OCI-LY7 (cell line): ENCODE measurements around the gene WDR7. TPM values are rescaled to one million over a fixed set of nuclear protein-coding genes. Genes with fewer than 3 reads are reported as not detected.

Experiments used
- BruUV-seq: library from RNA; stranded (reverse); fragments of 400-500 nt; replicated peaks from 2 replicates; lab custom pipeline; 2021; lab: Mats Ljungman, UMichigan
- CTCF ChIA-PET: fragments of 300-600 bp; sonication (Branson Sonifier 250); formaldehyde crosslinking; loops from one replicate; lab custom pipeline; 2022; ENCODE audit warnings: antibody characterized with exemption; ENCODE audit not compliant: unreplicated experiment; lab: Charles Lee
- POLR2A ChIA-PET: fragments of 300-600 bp; sonication (Branson Sonifier 250); formaldehyde crosslinking; loops from one replicate; lab custom pipeline; 2022; ENCODE audit warnings: antibody characterized with exemption; lab: Charles Lee
- DNase-seq: peaks from one replicate; pipeline ENCODE4 v3.0.0-alpha.2; 2015; ENCODE audit warnings: low spot score
- H2AFZ ChIP-seq: fragments of 200-600 bp; sonication (generic), shearing (Covaris generic); 2 replicates; pipeline ENCODE4 v1.6.1; 2014; ENCODE audit warnings: mild to moderate bottlenecking, antibody characterized with exemption, low read length, moderate library complexity
- H3K27ac ChIP-seq: fragments of 200-600 bp; sonication (generic); 2 replicates; pipeline ENCODE4 v1.5.1; 2014; ENCODE audit warnings: mixed run types, low read depth, mild to moderate bottlenecking, moderate library complexity, low read length, inconsistent platforms; ENCODE audit not compliant: poor library complexity, severe bottlenecking
- H3K36me3 ChIP-seq: fragments of 200-600 bp; sonication (generic); 2 replicates; pipeline ENCODE4 v1.6.1; 2014; ENCODE audit warnings: mild to moderate bottlenecking, antibody characterized with exemption, low read length, moderate library complexity, mixed read lengths; ENCODE audit not compliant: insufficient read depth
- H3K4me1 ChIP-seq: fragments of 200-600 bp; sonication (generic); 2 replicates; pipeline ENCODE4 v1.5.1; 2014; ENCODE audit warnings: mild to moderate bottlenecking, low read length; ENCODE audit not compliant: insufficient read depth, poor library complexity, severe bottlenecking
- H3K4me2 ChIP-seq: fragments of 200-600 bp; sonication (generic); 2 replicates; pipeline ENCODE4 v1.6.1; 2014; ENCODE audit warnings: mild to moderate bottlenecking, low read length
- H3K4me3 ChIP-seq: fragments of 200-600 bp; sonication (generic); 2 replicates; pipeline ENCODE4 v1.5.1; 2014; ENCODE audit warnings: mild to moderate bottlenecking, low read depth, low read length; ENCODE audit not compliant: poor library complexity, severe bottlenecking
- H3K79me2 ChIP-seq: fragments of 200-600 bp; sonication (generic); 2 replicates; pipeline ENCODE4 v1.6.1; 2016; ENCODE audit warnings: low read depth, mild to moderate bottlenecking, low read length, moderate library complexity, mixed read lengths; ENCODE audit not compliant: insufficient read depth
- H3K9me2 ChIP-seq: fragments of 200-600 bp; sonication (generic); 2 replicates; pipeline ENCODE4 v1.6.1; 2016; ENCODE audit warnings: mild to moderate bottlenecking, low read length, mixed read lengths; ENCODE audit not compliant: insufficient read depth
- H3K9me3 ChIP-seq: fragments of 200-600 bp; sonication (generic); 2 replicates; pipeline ENCODE4 v1.6.1; 2014; ENCODE audit warnings: mild to moderate bottlenecking, mixed run types, low read length, mixed read lengths
- H4K20me1 ChIP-seq: fragments of 200-600 bp; sonication (generic); 2 replicates; pipeline ENCODE4 v1.6.1; 2014; ENCODE audit warnings: mild to moderate bottlenecking, antibody characterized with exemption, low read length, moderate library complexity, mixed read lengths; ENCODE audit not compliant: insufficient read depth
- EZH2phosphoT487 ChIP-seq: fragments of 200-600 bp; sonication (generic); IDR thresholded peaks from 2 replicates; pipeline ENCODE4 v1.6.1; 2018; ENCODE audit warnings: low read depth, borderline replicate concordance, mild to moderate bottlenecking, mixed run types, antibody characterized with exemption, low read length, moderate library complexity, mixed read lengths
- intact Hi-C: fragments of 100-400 bp; cut with micrococcal nuclease; formaldehyde crosslinking; loops from one replicate; pipeline ENCODE4 v1.10.0; 2022; ENCODE audit not compliant: unreplicated experiment
- total RNA-seq, 2 experiments: library from RNA; depleted of rRNA in 1 of 2; stranded (reverse); fragments of >200 nt in 1 of 2; shearing (Covaris generic) in 1 of 2; gene quantifications; 2 replicates each; pipeline ENCODE4 v1.2.3, GENCODE V29; 2014 to 2022
- TF ChIP-seq, protein P1 (sequence below): fragments of 200-600 bp; sonication (generic); conservative IDR thresholded peaks from 2 replicates; pipeline ENCODE4 v1.5.1; 2014; ENCODE audit warnings: mild to moderate bottlenecking, antibody characterized with exemption, low read length, moderate library complexity, mixed read lengths

WDR7 gene
- total RNA-seq, 2 experiments from 2014 or later: 13.2 to 17.1 TPM

DNA sequence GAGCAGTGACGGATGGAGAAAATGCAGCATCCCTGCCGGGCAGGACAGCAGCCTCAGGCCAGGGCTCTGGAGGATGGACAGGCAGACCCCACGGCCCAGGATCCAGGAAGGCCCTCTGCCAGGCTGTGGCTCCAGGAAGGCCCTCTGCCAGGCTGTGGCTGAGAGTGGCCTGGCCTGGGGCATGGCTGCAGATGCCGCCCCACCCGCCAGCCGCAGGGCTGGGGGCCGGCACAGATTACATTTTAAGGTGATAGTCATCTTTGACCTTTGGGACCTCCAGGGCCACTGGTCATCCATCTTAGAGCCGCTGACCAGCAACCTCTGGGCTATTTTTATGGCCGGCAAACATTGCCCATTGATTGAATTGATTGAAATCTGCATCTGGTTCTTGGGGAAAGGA lies 397.7 kb downstream of the WDR7 start:
- H3K36me3 ChIP-seq: no peaks in the 10 kb centered on the region
- no peaks in the 10 kb centered on the region for H3K9me2 ChIP-seq
- H3K4me3 ChIP-seq: no peak overlapping the region
- H2AFZ ChIP-seq: no peak overlapping the region
- no peaks in the 10 kb centered on the region for H3K4me1 ChIP-seq
- POLR2A ChIA-PET: no interaction called here
- H3K9me3 ChIP-seq: no peaks in the 10 kb centered on the region
- TF ChIP-seq, protein P1, sequence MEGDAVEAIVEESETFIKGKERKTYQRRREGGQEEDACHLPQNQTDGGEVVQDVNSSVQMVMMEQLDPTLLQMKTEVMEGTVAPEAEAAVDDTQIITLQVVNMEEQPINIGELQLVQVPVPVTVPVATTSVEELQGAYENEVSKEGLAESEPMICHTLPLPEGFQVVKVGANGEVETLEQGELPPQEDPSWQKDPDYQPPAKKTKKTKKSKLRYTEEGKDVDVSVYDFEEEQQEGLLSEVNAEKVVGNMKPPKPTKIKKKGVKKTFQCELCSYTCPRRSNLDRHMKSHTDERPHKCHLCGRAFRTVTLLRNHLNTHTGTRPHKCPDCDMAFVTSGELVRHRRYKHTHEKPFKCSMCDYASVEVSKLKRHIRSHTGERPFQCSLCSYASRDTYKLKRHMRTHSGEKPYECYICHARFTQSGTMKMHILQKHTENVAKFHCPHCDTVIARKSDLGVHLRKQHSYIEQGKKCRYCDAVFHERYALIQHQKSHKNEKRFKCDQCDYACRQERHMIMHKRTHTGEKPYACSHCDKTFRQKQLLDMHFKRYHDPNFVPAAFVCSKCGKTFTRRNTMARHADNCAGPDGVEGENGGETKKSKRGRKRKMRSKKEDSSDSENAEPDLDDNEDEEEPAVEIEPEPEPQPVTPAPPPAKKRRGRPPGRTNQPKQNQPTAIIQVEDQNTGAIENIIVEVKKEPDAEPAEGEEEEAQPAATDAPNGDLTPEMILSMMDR: no peak
- TF ChIP-seq EZH2phosphoT487: no peak
- no peak for DNase-seq
- BruUV-seq: no TSS peak
- CTCF ChIA-PET: no interaction called here
- no peak overlapping the region for H3K27ac ChIP-seq
- intact Hi-C loops: no loop called here
- H4K20me1 ChIP-seq: no peaks in the 10 kb centered on the region
- H3K79me2 ChIP-seq: no peaks in the 10 kb centered on the region
- H3K4me2 ChIP-seq: no peak overlapping the region

DNA sequence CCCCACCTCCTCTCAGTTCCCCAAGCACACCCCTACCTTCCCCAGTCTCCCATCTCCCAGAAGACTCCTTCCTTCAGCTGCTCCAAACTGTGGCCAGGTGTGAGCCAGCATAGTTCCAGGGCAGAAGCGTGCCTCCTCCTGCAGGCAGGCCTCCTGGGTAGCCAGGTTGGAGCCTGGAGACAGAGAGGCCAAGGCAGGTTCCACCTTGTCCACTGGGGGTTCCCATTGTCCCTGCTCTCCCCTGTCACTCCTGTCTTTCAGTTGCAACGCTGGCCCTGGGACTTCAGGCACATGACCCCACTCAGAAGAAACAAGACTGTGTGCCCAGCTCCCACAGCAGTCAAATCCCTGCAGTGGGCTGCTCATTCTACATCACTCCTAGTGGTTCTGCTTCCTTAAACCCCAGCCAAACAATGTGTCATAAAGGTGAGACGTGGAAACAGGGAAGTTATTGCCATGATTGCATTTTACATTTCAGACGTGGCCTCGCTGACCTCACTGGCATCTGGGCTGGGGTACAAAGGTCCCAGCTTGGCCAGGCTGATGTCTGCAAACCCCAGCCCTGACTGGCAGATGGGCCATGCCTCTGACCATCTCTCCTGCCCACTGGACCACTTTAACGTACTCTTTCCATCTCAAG lies 399.3 kb downstream of the WDR7 start:
- Histone ChIP-seq H3K79me2 (no peaks in the 10 kb centered on the region), H2AFZ (no peak overlapping the region), H3K36me3 (no peaks in the 10 kb centered on the region), H4K20me1 (no peaks in the 10 kb centered on the region), H3K4me1 (no peaks in the 10 kb centered on the region), H3K4me3 (no peak overlapping the region), H3K27ac (no peak overlapping the region), H3K4me2 (no peak overlapping the region), H3K9me2 (no peaks in the 10 kb centered on the region), H3K9me3 (no peaks in the 10 kb centered on the region)
- ChIA-PET POLR2A (no interaction called here), CTCF (no interaction called here)
- no TSS peak for BruUV-seq
- intact Hi-C loops: no loop called here
- DNase-seq: no peak
- no peak for TF ChIP-seq EZH2phosphoT487
- TF ChIP-seq, protein P1: no peak

DNA sequence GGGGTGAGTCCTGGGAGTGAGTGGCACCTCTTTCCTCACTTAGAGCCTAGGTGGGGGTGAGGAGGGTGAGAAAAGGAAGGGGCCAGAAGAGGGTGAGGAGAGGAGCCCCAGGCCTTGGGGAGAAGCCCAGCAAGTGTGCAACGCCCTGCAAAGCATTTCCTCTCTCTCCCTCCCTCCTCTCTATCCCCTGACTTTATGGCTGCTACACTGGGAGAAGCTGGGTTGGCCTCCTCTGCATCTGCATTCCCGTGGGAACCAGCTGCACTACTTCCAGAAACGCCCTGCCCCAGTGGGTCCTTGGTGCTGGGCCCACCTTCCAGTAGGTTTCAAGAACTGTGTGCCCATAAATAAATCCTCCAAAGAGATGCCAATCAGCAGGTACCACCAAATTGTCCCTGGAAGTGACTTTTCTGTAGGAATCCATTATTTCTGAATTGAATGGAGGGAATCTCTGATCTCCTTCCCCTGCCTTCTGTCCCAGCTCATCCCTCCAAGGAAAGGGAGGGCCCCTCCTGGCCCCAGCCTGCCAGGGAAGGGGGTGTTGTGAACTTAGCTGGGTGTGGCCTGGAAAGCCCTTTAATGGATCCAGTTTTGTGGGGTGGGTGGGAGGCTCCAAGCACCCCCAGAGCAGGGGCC lies 400.0 kb downstream of the WDR7 start:
- H3K9me3 ChIP-seq: no peaks in the 10 kb centered on the region
- H3K27ac ChIP-seq: no peak overlapping the region
- POLR2A ChIA-PET: no interaction called here
- intact Hi-C loops: no loop called here
- no peaks in the 10 kb centered on the region for H3K36me3 ChIP-seq
- DNase-seq: no peak
- no peaks in the 10 kb centered on the region for H3K79me2 ChIP-seq
- no peak overlapping the region for H3K4me2 ChIP-seq
- no peaks in the 10 kb centered on the region for H4K20me1 ChIP-seq
- H3K9me2 ChIP-seq: no peaks in the 10 kb centered on the region
- H2AFZ ChIP-seq: no peak overlapping the region
- BruUV-seq: no TSS peak
- TF ChIP-seq EZH2phosphoT487: no peak
- TF ChIP-seq, protein P1: no peak
- no peak overlapping the region for H3K4me3 ChIP-seq
- no peaks in the 10 kb centered on the region for H3K4me1 ChIP-seq
- CTCF ChIA-PET: no interaction called here
